Activated CD4-positive, alpha-beta T cell treated with anti-CD3 and anti-CD28 coated beads, Interleukin-2, amount 50 U/mL, for 16 hours (primary cell): ENCODE measurements around the gene CLMN.

Experiments used
- DNase-seq: peaks from one replicate; pipeline ENCODE4 v3.0.0-alpha.2; 2020

The CLMN gene

GRCh38 chr14:95341564-95341963, 21.9 kb upstream of the CLMN start:
- no peak for DNase-seq

- DNase-seq = no peak
Measured at GRCh38 chr14:95341115-95341514, 21.4 kb upstream of the CLMN start.

- DNase-seq = no peak
Measured at GRCh38 chr14:95340201-95340697, 20.5 kb upstream of the CLMN start.

GRCh38 chr14:95339301-95339865, 19.7 kb upstream of the CLMN start:
- no peak for DNase-seq

- DNase-seq = no peak
Measured at GRCh38 chr14:95338436-95338835, 18.7 kb upstream of the CLMN start.

GRCh38 chr14:95337041-95337595, 17.4 kb upstream of the CLMN start:
- no peak for DNase-seq

- no peak for DNase-seq
Measured at GRCh38 chr14:95336192-95336760, 16.6 kb upstream of the CLMN start.

- no peak for DNase-seq
Measured at GRCh38 chr14:95335071-95335470, 15.4 kb upstream of the CLMN start.

- no peak for DNase-seq
Measured at GRCh38 chr14:95334044-95334443, 14.3 kb upstream of the CLMN start.

GRCh38 chr14:95332641-95333040, 12.9 kb upstream of the CLMN start:
- no peak for DNase-seq

GRCh38 chr14:95331708-95332408, 12.2 kb upstream of the CLMN start:
- DNase-seq = no peak

GRCh38 chr14:95330591-95331370, 11.1 kb upstream of the CLMN start:
- no peak for DNase-seq

GRCh38 chr14:95329941-95330340, 10.2 kb upstream of the CLMN start:
- DNase-seq = no peak

GRCh38 chr14:95328729-95329503, 9.2 kb upstream of the CLMN start:
- DNase-seq = no peak

GRCh38 chr14:95327558-95328374, 8.1 kb upstream of the CLMN start:
- DNase-seq = no peak

- no peak for DNase-seq
Measured at GRCh38 chr14:95326987-95327386, 7.3 kb upstream of the CLMN start.

GRCh38 chr14:95323917-95324316, 4.2 kb upstream of the CLMN start:
- DNase-seq = no peak

GRCh38 chr14:95323361-95323760, 3.7 kb upstream of the CLMN start:
- DNase-seq = no peak

- DNase-seq = no peak
Measured at GRCh38 chr14:95322651-95323050, 2.9 kb upstream of the CLMN start.

- DNase-seq = no peak
Measured at GRCh38 chr14:95321693-95322455, 2.2 kb upstream of the CLMN start.
